Right kidney (tissue), 1 donor: ENCODE data around the gene PARL.

ENCODE experiments used
- DNase-seq: peaks from one replicate; pipeline ENCODE4 v3.0.0-alpha.2; 2016

Gene PARL

GRCh38 chr3:183817639-183818038 lies 67.0 kb downstream of the PARL start:
- no peak for DNase-seq

GRCh38 chr3:183816681-183817510 lies 67.8 kb downstream of the PARL start:
- DNase-seq: no peak

- no peak for DNase-seq
Measured at GRCh38 chr3:183815951-183816475, 68.7 kb downstream of the PARL start.

- no peak for DNase-seq
Measured at GRCh38 chr3:183815563-183815940, 69.1 kb downstream of the PARL start.

- no peak for DNase-seq
Measured at GRCh38 chr3:183814240-183814639, 70.4 kb downstream of the PARL start.

GRCh38 chr3:183812761-183813445 lies 71.8 kb downstream of the PARL start:
- DNase-seq: no peak

- DNase-seq: no peak
Measured at GRCh38 chr3:183811638-183812037, 73.0 kb downstream of the PARL start.

- DNase-seq: no peak
Measured at GRCh38 chr3:183810643-183811594, 73.8 kb downstream of the PARL start.

- no peak for DNase-seq
Measured at GRCh38 chr3:183809270-183809669, 75.4 kb downstream of the PARL start.

GRCh38 chr3:183808355-183808754 lies 76.3 kb downstream of the PARL start:
- DNase-seq: no peak

GRCh38 chr3:183807881-183808280 lies 76.8 kb downstream of the PARL start:
- no peak for DNase-seq

GRCh38 chr3:183807209-183807728 lies 77.4 kb downstream of the PARL start:
- DNase-seq: no peak

GRCh38 chr3:183802989-183803388 lies 81.7 kb downstream of the PARL start:
- no peak for DNase-seq

- DNase-seq: no peak
Measured at GRCh38 chr3:183801601-183802000, 83.1 kb downstream of the PARL start.

GRCh38 chr3:183800243-183800863 lies 84.3 kb downstream of the PARL start:
- DNase-seq: no peak

GRCh38 chr3:183799461-183799860 lies 85.2 kb downstream of the PARL start:
- DNase-seq: no peak

GRCh38 chr3:183797996-183798395 lies 86.7 kb downstream of the PARL start:
- no peak for DNase-seq

- no peak for DNase-seq
Measured at GRCh38 chr3:183796372-183796771, 88.3 kb downstream of the PARL start.

GRCh38 chr3:183794452-183794851 lies 90.2 kb downstream of the PARL start:
- no peak for DNase-seq

GRCh38 chr3:183792976-183793375 lies 91.7 kb downstream of the PARL start:
- DNase-seq: no peak

GRCh38 chr3:183790700-183791099 lies 94.0 kb downstream of the PARL start:
- DNase-seq: no peak

GRCh38 chr3:183789826-183790225 lies 94.9 kb downstream of the PARL start:
- DNase-seq: no peak
